ENCODE data around the gene NRXN3.

The NRXN3 gene

GRCh38 chr14:78851189-78851588 lies 681.0 kb downstream of the NRXN3 start:
- Histone ChIP-seq H3K36me3 (replicated peaks) (no peaks in the 10 kb centered on the region), H3K4me1 (no peaks in the 10 kb centered on the region), H3K27me3 (ENCODE audit: low read depth) (peaks cover 2% of the 10 kb centered on the region; the same call in 1 of the 2 replicates), H3K9me3 (no peaks in the 10 kb centered on the region), H3K4me3 (no peak overlapping the region)
- DNase-seq (ENCODE audit: low spot score in 2 of 2) = no peak
- in situ Hi-C loops (cut with MboI; ENCODE audit: low sequenced_read_pairs) = no loop called here

GRCh38 chr14:78852040-78852439 lies 681.9 kb downstream of the NRXN3 start:
- no peak for DNase-seq (ENCODE audit: low spot score in 2 of 2)
- no peaks in the 10 kb centered on the region for H3K36me3 ChIP-seq (replicated peaks)
- peaks cover 2% of the 10 kb centered on the region; the same call in 1 of the 2 replicates for H3K27me3 ChIP-seq (ENCODE audit: low read depth)
- no peak overlapping the region for H3K4me3 ChIP-seq
- no peaks in the 10 kb centered on the region for H3K9me3 ChIP-seq
- in situ Hi-C loops (cut with MboI; ENCODE audit: low sequenced_read_pairs) = no loop called here
- no peaks in the 10 kb centered on the region for H3K4me1 ChIP-seq

GRCh38 chr14:78857974-78858373 lies 687.8 kb downstream of the NRXN3 start:
- no peaks in the 10 kb centered on the region for H3K36me3 ChIP-seq (replicated peaks)
- H3K27me3 ChIP-seq (ENCODE audit: low read depth) = no peaks in the 10 kb centered on the region
- in situ Hi-C loops (cut with MboI; ENCODE audit: low sequenced_read_pairs) = no loop called here
- no peaks in the 10 kb centered on the region for H3K9me3 ChIP-seq
- H3K4me3 ChIP-seq = no peak overlapping the region
- no peaks in the 10 kb centered on the region for H3K4me1 ChIP-seq
- DNase-seq (ENCODE audit: low spot score in 2 of 2) = no peak

- H3K4me3 ChIP-seq = no peak overlapping the region
- no peaks in the 10 kb centered on the region for H3K4me1 ChIP-seq
- H3K27me3 ChIP-seq (ENCODE audit: low read depth) = no peaks in the 10 kb centered on the region
- no peaks in the 10 kb centered on the region for H3K9me3 ChIP-seq
- H3K36me3 ChIP-seq (replicated peaks) = no peaks in the 10 kb centered on the region
- in situ Hi-C loops (cut with MboI; ENCODE audit: low sequenced_read_pairs) = no loop called here
- DNase-seq (ENCODE audit: low spot score in 2 of 2) = peak; percentile 7 to 63
These were observed 693.0 kb downstream of the NRXN3 start for GRCh38 chr14:78863143-78863542.

- Histone ChIP-seq H3K36me3 (replicated peaks) (no peaks in the 10 kb centered on the region), H3K9me3 (no peaks in the 10 kb centered on the region), H3K27me3 (ENCODE audit: low read depth) (no peaks in the 10 kb centered on the region), H3K4me1 (no peaks in the 10 kb centered on the region), H3K4me3 (no peak overlapping the region)
- DNase-seq (ENCODE audit: low spot score in 2 of 2) = no peak
- in situ Hi-C loops (cut with MboI; ENCODE audit: low sequenced_read_pairs) = no loop called here
These were observed 702.7 kb downstream of the NRXN3 start for GRCh38 chr14:78872837-78873236.

GRCh38 chr14:78873581-78873980 lies 703.4 kb downstream of the NRXN3 start:
- no peaks in the 10 kb centered on the region for H3K4me1 ChIP-seq
- no peak for DNase-seq (ENCODE audit: low spot score in 2 of 2)
- no peak overlapping the region for H3K4me3 ChIP-seq
- H3K27me3 ChIP-seq (ENCODE audit: low read depth) = no peaks in the 10 kb centered on the region
- in situ Hi-C loops (cut with MboI; ENCODE audit: low sequenced_read_pairs) = no loop called here
- no peaks in the 10 kb centered on the region for H3K9me3 ChIP-seq
- H3K36me3 ChIP-seq (replicated peaks) = no peaks in the 10 kb centered on the region

GRCh38 chr14:78875049-78875448 lies 704.9 kb downstream of the NRXN3 start:
- in situ Hi-C loops (cut with MboI; ENCODE audit: low sequenced_read_pairs) = no loop called here
- no peaks in the 10 kb centered on the region for H3K9me3 ChIP-seq
- no peaks in the 10 kb centered on the region for H3K36me3 ChIP-seq (replicated peaks)
- DNase-seq (ENCODE audit: low spot score in 2 of 2) = no peak
- H3K4me1 ChIP-seq = no peaks in the 10 kb centered on the region
- H3K27me3 ChIP-seq (ENCODE audit: low read depth) = no peaks in the 10 kb centered on the region
- H3K4me3 ChIP-seq = no peak overlapping the region

GRCh38 chr14:78885884-78886283 lies 715.7 kb downstream of the NRXN3 start:
- Histone ChIP-seq H3K9me3 (no peaks in the 10 kb centered on the region), H3K27me3 (ENCODE audit: low read depth) (no peaks in the 10 kb centered on the region), H3K36me3 (replicated peaks) (no peaks in the 10 kb centered on the region), H3K4me1 (no peaks in the 10 kb centered on the region), H3K4me3 (no peak overlapping the region)
- in situ Hi-C loops (cut with MboI; ENCODE audit: low sequenced_read_pairs) = no loop called here
- no peak for DNase-seq (ENCODE audit: low spot score in 2 of 2)

- H3K4me3 ChIP-seq = no peak overlapping the region
- no peaks in the 10 kb centered on the region for H3K9me3 ChIP-seq
- H3K27me3 ChIP-seq (ENCODE audit: low read depth) = no peaks in the 10 kb centered on the region
- in situ Hi-C loops (cut with MboI; ENCODE audit: low sequenced_read_pairs) = no loop called here
- H3K36me3 ChIP-seq (replicated peaks) = no peaks in the 10 kb centered on the region
- DNase-seq (ENCODE audit: low spot score in 2 of 2) = no peak
- no peaks in the 10 kb centered on the region for H3K4me1 ChIP-seq
These were observed 727.3 kb downstream of the NRXN3 start for GRCh38 chr14:78897443-78897842.

GRCh38 chr14:78902010-78902623 lies 731.9 kb downstream of the NRXN3 start:
- Histone ChIP-seq H3K36me3 (replicated peaks) (no peaks in the 10 kb centered on the region), H3K9me3 (no peaks in the 10 kb centered on the region), H3K27me3 (ENCODE audit: low read depth) (no peaks in the 10 kb centered on the region), H3K4me1 (no peaks in the 10 kb centered on the region), H3K4me3 (no peak overlapping the region)
- in situ Hi-C loops (cut with MboI; ENCODE audit: low sequenced_read_pairs) = no loop called here
- peak in 1 of 2 experiments; percentile 63 for DNase-seq (ENCODE audit: low spot score in 2 of 2)

GRCh38 chr14:78904094-78904493 lies 733.9 kb downstream of the NRXN3 start:
- DNase-seq (ENCODE audit: low spot score in 2 of 2) = no peak
- in situ Hi-C loops (cut with MboI; ENCODE audit: low sequenced_read_pairs) = no loop called here

GRCh38 chr14:78917462-78917861 lies 747.3 kb downstream of the NRXN3 start:
- no peak for DNase-seq (ENCODE audit: low spot score in 2 of 2)
- Histone ChIP-seq H3K36me3 (replicated peaks) (no peaks in the 10 kb centered on the region), H3K4me3 (no peak overlapping the region), H3K9me3 (no peaks in the 10 kb centered on the region), H3K27me3 (ENCODE audit: low read depth) (no peaks in the 10 kb centered on the region), H3K4me1 (no peaks in the 10 kb centered on the region)
- in situ Hi-C loops (cut with MboI; ENCODE audit: low sequenced_read_pairs) = no loop called here

More at GRCh38 chr14:78904094-78904493, 733.9 kb downstream of the NRXN3 start:
- H3K27me3 ChIP-seq (ENCODE audit: low read depth) = no peaks in the 10 kb centered on the region
- no peaks in the 10 kb centered on the region for H3K9me3 ChIP-seq
- no peaks in the 10 kb centered on the region for H3K4me1 ChIP-seq
- no peaks in the 10 kb centered on the region for H3K36me3 ChIP-seq (replicated peaks)
- H3K4me3 ChIP-seq = no peak overlapping the region

GRCh38 chr14:78921856-78922255 lies 751.7 kb downstream of the NRXN3 start:
- Histone ChIP-seq H3K4me3 (no peak overlapping the region), H3K36me3 (replicated peaks) (no peaks in the 10 kb centered on the region), H3K9me3 (no peaks in the 10 kb centered on the region), H3K4me1 (no peaks in the 10 kb centered on the region), H3K27me3 (ENCODE audit: low read depth) (no peaks in the 10 kb centered on the region)
- DNase-seq (ENCODE audit: low spot score in 2 of 2) = no peak
- in situ Hi-C loops (cut with MboI; ENCODE audit: low sequenced_read_pairs) = no loop called here

GRCh38 chr14:78927261-78927660 lies 757.1 kb downstream of the NRXN3 start:
- H3K27me3 ChIP-seq (ENCODE audit: low read depth) = no peaks in the 10 kb centered on the region

GRCh38 chr14:78933166-78933565 lies 763.0 kb downstream of the NRXN3 start:
- no peak overlapping the region for H3K4me3 ChIP-seq
- no peaks in the 10 kb centered on the region for H3K36me3 ChIP-seq (replicated peaks)
- no peaks in the 10 kb centered on the region for H3K4me1 ChIP-seq
- DNase-seq (ENCODE audit: low spot score in 2 of 2) = no peak
- H3K9me3 ChIP-seq = no peaks in the 10 kb centered on the region; the same call in 1 of the 2 replicates
- no peaks in the 10 kb centered on the region for H3K27me3 ChIP-seq (ENCODE audit: low read depth)
- in situ Hi-C loops (cut with MboI; ENCODE audit: low sequenced_read_pairs) = no loop called here

More at GRCh38 chr14:78927261-78927660, 757.1 kb downstream of the NRXN3 start:
- Histone ChIP-seq H3K4me1 (no peaks in the 10 kb centered on the region), H3K36me3 (replicated peaks) (no peaks in the 10 kb centered on the region), H3K4me3 (no peak overlapping the region), H3K9me3 (no peaks in the 10 kb centered on the region; the same call in 1 of the 2 replicates)
- in situ Hi-C loops (cut with MboI; ENCODE audit: low sequenced_read_pairs) = no loop called here
- no peak for DNase-seq (ENCODE audit: low spot score in 2 of 2)
